Measurements from ENCODE around the gene OR6C70.
"Not testable (repeated sequence)": the region's sequence is repeated elsewhere in the genome, so short reads cannot be mapped to it uniquely, and the experiment has no call there.

Gene OR6C70

GRCh38 chr12:55470088-55470829, at the start of gene OR6C70:
Gene OR6C70 (minus strand): TSS chr12:55470138. CDS start chr12:55470138, 0 bp downstream.
- DNase-seq: no peak

- no peak for DNase-seq
These were observed 46.5 kb upstream of the OR6C70 start for GRCh38 chr12:55516391-55516790.

- no peak for DNase-seq
These were observed 45.8 kb upstream of the OR6C70 start for GRCh38 chr12:55515696-55516095.

- DNase-seq: no peak
These were observed 31.7 kb upstream of the OR6C70 start for GRCh38 chr12:55501601-55502000.

- no peak for DNase-seq
These were observed 29.9 kb upstream of the OR6C70 start for GRCh38 chr12:55499810-55500252.

- DNase-seq: no peak
These were observed 29.3 kb upstream of the OR6C70 start for GRCh38 chr12:55499231-55499630.

- no peak for DNase-seq
These were observed 25.6 kb upstream of the OR6C70 start for GRCh38 chr12:55495490-55495889.

- DNase-seq: no peak
These were observed 22.1 kb upstream of the OR6C70 start, which contains the start of gene OR6C68 for GRCh38 chr12:55492078-55492477. Gene OR6C68 (plus strand): TSS chr12:55492378. CDS start chr12:55492378, 0 bp downstream.

GRCh38 chr12:55484284-55484683, 14.3 kb upstream of the OR6C70 start:
- not testable (repeated sequence) for DNase-seq

GRCh38 chr12:55479136-55479535, 9.2 kb upstream of the OR6C70 start:
- not testable (repeated sequence) for DNase-seq

GRCh38 chr12:55472264-55472663, 2.3 kb upstream of the OR6C70 start:
- no peak for DNase-seq

GRCh38 chr12:55469291-55469690, 647 bp downstream of the OR6C70 start:
- no peak for DNase-seq

GRCh38 chr12:55467836-55468235, 2.1 kb downstream of the OR6C70 start:
- DNase-seq: no peak

GRCh38 chr12:55464926-55465325, 5.0 kb downstream of the OR6C70 start:
- not testable (repeated sequence) for DNase-seq

- DNase-seq: no peak
These were observed 21.1 kb downstream of the OR6C70 start for GRCh38 chr12:55448825-55449224.

- no peak for DNase-seq
These were observed 23.6 kb downstream of the OR6C70 start for GRCh38 chr12:55446326-55446725.

GRCh38 chr12:55445357-55445756, 24.6 kb downstream of the OR6C70 start:
- no peak for DNase-seq

- no peak for DNase-seq
These were observed 26.2 kb downstream of the OR6C70 start, which contains the start of gene OR6C2 for GRCh38 chr12:55443776-55444175. Gene OR6C2 (plus strand): TSS chr12:55444076. CDS start chr12:55452214, 8,138 bp downstream.

GRCh38 chr12:55441233-55441632, 28.7 kb downstream of the OR6C70 start:
- DNase-seq: not testable (repeated sequence)

GRCh38 chr12:55428331-55429243, 41.4 kb downstream of the OR6C70 start:
- DNase-seq: no peak

- DNase-seq: no peak
These were observed 44.0 kb downstream of the OR6C70 start, which contains the start of gene OR6C76 for GRCh38 chr12:55425954-55426353. Gene OR6C76 (plus strand): TSS chr12:55426254. CDS start chr12:55426254, 0 bp downstream.

GRCh38 chr12:55420307-55420962, 49.5 kb downstream of the OR6C70 start:
- no peak for DNase-seq

Measured in DMS 273 treated with DMSO at 0.1 percent for 48 hours (cell line).